ENCODE measurements around the gene FBXO36. TPM values are rescaled to one million over a fixed set of nuclear protein-coding genes. Genes with fewer than 3 reads are reported as not detected.

FBXO36 gene
- total and polyA plus RNA-seq, 2 donors (not counting 1 experiment from before 2014, with no cell fraction given) = 3.5 to 5.0 TPM

DNA sequence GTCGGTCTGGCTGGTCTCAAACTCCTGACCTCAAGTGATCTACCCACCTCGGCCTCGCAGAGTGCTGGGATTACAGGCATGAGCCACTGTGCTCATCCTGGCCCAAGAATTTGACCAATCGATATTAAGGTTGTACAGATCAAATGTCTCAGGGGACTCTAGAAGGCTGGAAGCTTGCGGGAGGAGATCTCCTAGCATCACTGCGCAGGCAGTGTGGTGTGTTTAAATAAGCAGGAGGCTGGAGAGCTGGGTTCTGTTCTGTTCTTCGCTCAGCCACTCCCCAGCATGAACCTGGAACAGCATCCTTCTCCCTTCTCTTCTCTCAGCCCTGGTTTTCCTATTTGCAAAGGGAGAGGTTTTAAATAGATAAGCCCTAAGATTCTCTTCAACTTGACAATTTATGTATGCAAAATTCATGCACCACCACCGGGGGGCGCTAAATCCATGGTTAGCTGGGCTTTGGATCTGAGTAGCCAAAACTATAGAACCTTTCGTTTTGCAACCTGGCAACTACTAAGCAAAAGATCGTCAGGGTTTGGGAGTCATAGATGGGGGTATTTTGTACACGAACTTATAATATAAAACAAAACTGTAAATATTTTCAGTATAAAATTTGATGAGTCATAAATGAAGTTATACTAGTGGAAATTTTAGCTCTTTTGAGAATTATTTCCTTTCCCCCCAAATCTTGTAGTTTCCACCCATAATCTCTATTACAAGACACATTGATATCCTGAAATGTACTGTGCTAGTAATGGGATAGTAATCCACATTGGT lies 85.8 kb downstream of the FBXO36 start:
- H3K79me2 ChIP-seq (ENCODE audit: control insufficient read depth, insufficient read depth, low read length) = no peaks in the 10 kb centered on the region
- H4K20me1 ChIP-seq (ENCODE audit: control insufficient read depth, extremely low read depth, insufficient read depth, low read length) = no peaks in the 10 kb centered on the region
- no peak for TF ChIP-seq EZH2 (IDR thresholded peaks at IDR 0.05; ENCODE audit: low read length, missing control alignments)
- TF ChIP-seq, protein P1, sequence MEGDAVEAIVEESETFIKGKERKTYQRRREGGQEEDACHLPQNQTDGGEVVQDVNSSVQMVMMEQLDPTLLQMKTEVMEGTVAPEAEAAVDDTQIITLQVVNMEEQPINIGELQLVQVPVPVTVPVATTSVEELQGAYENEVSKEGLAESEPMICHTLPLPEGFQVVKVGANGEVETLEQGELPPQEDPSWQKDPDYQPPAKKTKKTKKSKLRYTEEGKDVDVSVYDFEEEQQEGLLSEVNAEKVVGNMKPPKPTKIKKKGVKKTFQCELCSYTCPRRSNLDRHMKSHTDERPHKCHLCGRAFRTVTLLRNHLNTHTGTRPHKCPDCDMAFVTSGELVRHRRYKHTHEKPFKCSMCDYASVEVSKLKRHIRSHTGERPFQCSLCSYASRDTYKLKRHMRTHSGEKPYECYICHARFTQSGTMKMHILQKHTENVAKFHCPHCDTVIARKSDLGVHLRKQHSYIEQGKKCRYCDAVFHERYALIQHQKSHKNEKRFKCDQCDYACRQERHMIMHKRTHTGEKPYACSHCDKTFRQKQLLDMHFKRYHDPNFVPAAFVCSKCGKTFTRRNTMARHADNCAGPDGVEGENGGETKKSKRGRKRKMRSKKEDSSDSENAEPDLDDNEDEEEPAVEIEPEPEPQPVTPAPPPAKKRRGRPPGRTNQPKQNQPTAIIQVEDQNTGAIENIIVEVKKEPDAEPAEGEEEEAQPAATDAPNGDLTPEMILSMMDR (conservative IDR thresholded peaks at IDR 0.05 in 1 of 2, IDR thresholded peaks at IDR 0.05 in 1 of 2; ENCODE audit: low read depth in 1 of 2, low read length in 2 of 2) = peak; percentile 77 to 89
- no peaks in the 10 kb centered on the region for H3K27me3 ChIP-seq (ENCODE audit: control insufficient read depth, insufficient read depth, low read length)
- H3K4me2 ChIP-seq (ENCODE audit: extremely low read depth, insufficient read depth, low read length) = peak overlapping the region; percentile 54
- H3K27ac ChIP-seq (ENCODE audit: insufficient read depth, low read length) = no peak overlapping the region
- no peak overlapping the region for H2AFZ ChIP-seq (ENCODE audit: low read length)
- no peaks in the 10 kb centered on the region for H3K36me3 ChIP-seq (ENCODE audit: control insufficient read depth, insufficient read depth, low read length)
- DNase-seq (ENCODE audit: low read depth in 2 of 2) = peak; percentile 55 to 80
- H3K4me3 ChIP-seq (replicated peaks in 1 of 4; ENCODE audit: control extremely low read depth in 1 of 4, insufficient read depth in 1 of 4, low read depth in 3 of 4, low read length in 4 of 4) = peak overlapping the region in 1 of 4 experiments; percentile 32
- H3K9ac ChIP-seq (ENCODE audit: insufficient read depth, low read length) = no peak overlapping the region
- H3K9me3 ChIP-seq (ENCODE audit: control insufficient read depth, insufficient read depth, low read depth, low read length) = no peaks in the 10 kb centered on the region
- no peaks in the 10 kb centered on the region for H3K4me1 ChIP-seq (ENCODE audit: control insufficient read depth, extremely low read depth, insufficient read depth, low read length)

DNA sequence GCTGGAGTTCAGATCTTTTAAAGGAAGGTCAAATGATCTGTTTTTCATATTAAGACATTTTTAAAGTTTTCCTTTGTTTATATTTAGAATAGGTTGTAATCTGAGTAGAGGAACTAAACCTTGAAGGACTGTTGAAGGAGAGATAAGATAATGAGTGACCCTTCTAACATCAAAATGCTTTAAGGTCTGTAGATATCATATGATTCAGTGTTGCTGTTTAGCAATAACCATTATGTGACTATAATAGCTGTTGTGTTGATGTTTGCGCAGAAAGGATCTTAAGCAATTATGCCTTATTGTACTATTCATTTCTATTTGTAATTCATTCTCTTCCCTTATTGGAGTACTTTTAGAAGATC lies 86.4 kb downstream of the FBXO36 start:
- Histone ChIP-seq H3K4me2 (ENCODE audit: extremely low read depth, insufficient read depth, low read length) (peak overlapping the region; percentile 54), H3K36me3 (ENCODE audit: control insufficient read depth, insufficient read depth, low read length) (no peaks in the 10 kb centered on the region), H3K79me2 (ENCODE audit: control insufficient read depth, insufficient read depth, low read length) (no peaks in the 10 kb centered on the region), H3K4me3 (replicated peaks in 1 of 4; ENCODE audit: control extremely low read depth in 1 of 4, insufficient read depth in 1 of 4, low read depth in 3 of 4, low read length in 4 of 4) (peak overlapping the region in 1 of 4 experiments; percentile 32), H4K20me1 (ENCODE audit: control insufficient read depth, extremely low read depth, insufficient read depth, low read length) (no peaks in the 10 kb centered on the region), H2AFZ (ENCODE audit: low read length) (no peak overlapping the region), H3K9me3 (ENCODE audit: control insufficient read depth, insufficient read depth, low read depth, low read length) (no peaks in the 10 kb centered on the region), H3K4me1 (ENCODE audit: control insufficient read depth, extremely low read depth, insufficient read depth, low read length) (no peaks in the 10 kb centered on the region), H3K27ac (ENCODE audit: insufficient read depth, low read length) (no peak overlapping the region), H3K27me3 (ENCODE audit: control insufficient read depth, insufficient read depth, low read length) (no peaks in the 10 kb centered on the region), H3K9ac (ENCODE audit: insufficient read depth, low read length) (no peak overlapping the region)
- DNase-seq (ENCODE audit: low read depth in 2 of 2) = no peak
- TF ChIP-seq EZH2 (IDR thresholded peaks at IDR 0.05; ENCODE audit: low read length, missing control alignments) = no peak
- TF ChIP-seq, protein P1 (conservative IDR thresholded peaks at IDR 0.05 in 1 of 2, IDR thresholded peaks at IDR 0.05 in 1 of 2; ENCODE audit: low read depth in 1 of 2, low read length in 2 of 2) = no peak

DNA sequence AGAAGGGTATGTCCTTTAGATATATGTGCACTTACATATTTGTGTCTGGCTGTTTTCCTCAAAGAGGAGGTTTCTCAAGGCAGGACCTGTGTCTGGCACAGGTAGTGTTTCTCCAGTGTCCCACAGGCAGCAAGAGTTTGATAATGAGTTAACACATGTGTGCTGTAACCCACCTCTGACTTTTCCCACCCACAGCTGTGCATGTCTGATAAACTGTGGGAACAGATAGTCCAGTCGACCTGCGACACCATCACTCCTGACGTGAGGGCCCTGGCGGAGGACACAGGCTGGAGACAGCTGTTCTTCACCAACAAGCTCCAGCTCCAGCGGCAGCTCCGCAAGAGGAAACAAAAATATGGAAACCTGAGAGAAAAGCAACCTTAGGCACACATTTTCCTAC lies 88.2 kb downstream of the FBXO36 start:
- TF ChIP-seq EZH2 (IDR thresholded peaks at IDR 0.05; ENCODE audit: low read length, missing control alignments) = no peak
- TF ChIP-seq, protein P1 (conservative IDR thresholded peaks at IDR 0.05 in 1 of 2, IDR thresholded peaks at IDR 0.05 in 1 of 2; ENCODE audit: low read depth in 1 of 2, low read length in 2 of 2) = no peak

More for the DNA sequence above, 88.2 kb downstream of the FBXO36 start:
- H3K4me2 ChIP-seq (ENCODE audit: extremely low read depth, insufficient read depth, low read length) = no peak overlapping the region
- H4K20me1 ChIP-seq (ENCODE audit: control insufficient read depth, extremely low read depth, insufficient read depth, low read length) = no peaks in the 10 kb centered on the region
- no peaks in the 10 kb centered on the region for H3K79me2 ChIP-seq (ENCODE audit: control insufficient read depth, insufficient read depth, low read length)
- H3K4me3 ChIP-seq (replicated peaks in 1 of 4; ENCODE audit: control extremely low read depth in 1 of 4, insufficient read depth in 1 of 4, low read depth in 3 of 4, low read length in 4 of 4) = no peak overlapping the region
- no peak overlapping the region for H3K27ac ChIP-seq (ENCODE audit: insufficient read depth, low read length)
- no peaks in the 10 kb centered on the region for H3K27me3 ChIP-seq (ENCODE audit: control insufficient read depth, insufficient read depth, low read length)
- no peak overlapping the region for H2AFZ ChIP-seq (ENCODE audit: low read length)
- no peaks in the 10 kb centered on the region for H3K4me1 ChIP-seq (ENCODE audit: control insufficient read depth, extremely low read depth, insufficient read depth, low read length)
- no peak overlapping the region for H3K9ac ChIP-seq (ENCODE audit: insufficient read depth, low read length)
- DNase-seq (ENCODE audit: low read depth in 2 of 2) = no peak
- no peaks in the 10 kb centered on the region for H3K36me3 ChIP-seq (ENCODE audit: control insufficient read depth, insufficient read depth, low read length)
- no peaks in the 10 kb centered on the region for H3K9me3 ChIP-seq (ENCODE audit: control insufficient read depth, insufficient read depth, low read depth, low read length)

All from fibroblast of lung (primary cell).